SH-SY5Y (cell line): Measurements from ENCODE around the gene CABP4.

Experiments used
- GATA2 ChIP-seq: IDR thresholded peaks from 2 replicates; pipeline ENCODE4 v1.6.1; 2011; ENCODE audit warnings: mild to moderate bottlenecking, low read depth, low read length
- GATA3 ChIP-seq: IDR thresholded peaks from 2 replicates; pipeline ENCODE4 v1.6.1; 2011; ENCODE audit warnings: low read depth, mild to moderate bottlenecking, low read length, moderate library complexity

DNA sequence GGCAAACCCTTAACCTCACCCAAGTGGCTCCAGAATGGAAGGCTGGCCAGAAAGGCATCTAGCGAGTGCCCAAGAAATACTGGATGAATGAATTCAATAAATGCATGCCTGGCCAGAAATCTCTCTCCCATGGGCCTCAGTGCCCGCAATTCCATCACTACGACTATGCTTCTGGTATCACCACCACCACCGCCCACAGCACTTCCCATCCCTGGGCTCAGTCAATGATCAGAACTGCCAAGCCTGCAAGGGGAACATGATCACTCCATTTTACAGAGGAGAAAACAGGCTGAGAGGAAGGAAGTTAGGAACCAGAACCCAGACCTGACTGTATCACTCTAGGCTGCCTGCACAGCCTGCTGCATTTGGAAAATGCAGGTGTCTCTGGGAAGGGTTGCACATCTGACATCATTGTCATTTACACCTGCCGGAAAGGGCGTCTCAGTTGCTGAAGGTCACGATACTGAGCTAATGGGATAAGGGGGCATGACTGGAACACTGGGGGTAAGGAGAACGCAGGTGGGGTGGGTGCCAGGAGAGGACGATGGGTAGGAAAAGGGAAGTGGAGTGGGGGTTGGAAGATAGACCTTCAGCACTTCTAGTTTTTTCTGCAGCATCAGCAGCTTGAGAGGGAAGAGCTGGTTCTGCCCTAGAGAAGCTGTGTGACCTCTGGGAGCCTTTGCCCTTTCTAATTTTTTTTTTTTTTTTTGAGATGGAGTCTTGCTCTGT lies 5.9 kb upstream of the CABP4 start:
- TF ChIP-seq GATA3 (no peak), GATA2 (no peak)
